Sciatic nerve (tissue), 2 donors: Measurements from ENCODE around the gene SLC25A13. TPM values are rescaled to one million over a fixed set of nuclear protein-coding genes. Genes with fewer than 3 reads are reported as not detected.

Experiments
- ATAC-seq: fragments of 200-7000 bp; cut with Tn5 transposase; one replicate; pipeline ENCODE4 v1.9.1; 2020; ENCODE audit warnings: mild to moderate bottlenecking, moderate library complexity
- DNase-seq: peaks from one replicate; pipeline ENCODE4 v3.0.0-alpha.2; 2020; ENCODE audit warnings: low spot score
- intact Hi-C: fragments of 100-400 bp; cut with DNase I; formaldehyde crosslinking; loops from one replicate; pipeline ENCODE4 v1.14.2; 2022
- microRNA-seq: library from miRNA; unstranded; fragments of <30 nt; microRNA quantifications from one replicate; pipeline ENCODE4 v1.2.0, GENCODE V29; 2020
- total RNA-seq: library from RNA; stranded (reverse); fragmentation: NEBNext Ultra II Directional; extraction: Animal tissue kit (Norgen Biotek cat#: 25700); gene quantifications from one replicate; pipeline ENCODE4 v1.2.1, GENCODE V29; 2021
- donor health status: DM: no; HTN: no; CAD: no.
- donor health status: DM: no; HTN: no; CAD: no.

Gene SLC25A13
- total RNA-seq, 1 donor from 2014 or later, result 33.5 TPM

DNA sequence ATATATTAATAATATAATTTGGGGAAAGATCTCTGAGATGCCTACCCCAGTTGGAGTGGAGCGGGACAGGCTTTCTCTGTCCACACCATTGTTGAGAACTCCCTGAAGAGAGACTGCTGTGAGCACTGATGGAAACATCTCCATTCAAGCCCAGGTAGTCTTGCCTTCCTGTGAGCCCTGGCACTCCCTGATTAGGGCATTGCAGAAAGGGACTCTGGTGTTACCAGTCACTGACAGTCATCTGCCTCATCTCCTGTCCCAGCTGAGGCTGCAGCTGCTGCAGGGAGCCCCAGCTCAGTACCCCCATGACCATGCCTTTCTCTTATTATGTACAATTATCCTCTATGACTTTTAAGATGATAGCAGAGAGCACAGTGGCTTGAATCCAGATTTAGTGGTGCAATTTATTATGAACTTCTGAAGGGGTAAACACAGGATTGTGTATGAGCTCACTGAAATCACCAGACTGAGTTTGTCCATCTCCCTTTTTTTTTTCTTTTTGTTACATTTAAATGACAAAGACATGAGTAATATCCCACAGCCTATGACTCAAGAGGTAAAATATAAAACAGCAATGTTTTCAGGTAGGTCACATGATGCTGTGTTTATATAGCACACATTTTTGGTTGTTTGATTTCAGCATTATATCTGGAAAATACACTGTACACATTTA, 236.9 kb downstream of the SLC25A13 start:
- intact Hi-C loops, result no loop called here
- no peak for DNase-seq
- no peak for ATAC-seq

DNA sequence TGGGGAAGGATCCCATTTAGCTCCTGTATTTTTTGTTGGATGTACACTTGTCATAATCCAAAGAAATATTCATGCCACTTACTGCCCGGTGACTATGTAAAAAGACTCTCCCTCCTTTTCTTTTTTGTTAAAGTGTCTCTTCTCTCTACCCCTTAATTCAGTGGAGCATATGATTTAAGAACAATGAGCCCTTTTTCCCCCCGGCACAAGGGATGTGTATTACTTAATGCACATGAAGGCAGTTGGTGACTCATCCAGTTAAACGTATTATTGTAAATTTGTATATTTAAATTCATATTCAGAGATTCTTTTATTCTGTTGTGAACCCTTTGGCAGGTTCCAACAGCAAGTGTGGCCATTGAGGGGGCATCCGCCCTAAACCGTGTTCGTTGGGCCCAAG, 241.9 kb downstream of the SLC25A13 start:
- ATAC-seq (no peak), DNase-seq (no peak)
- intact Hi-C loops, result no loop called here

DNA sequence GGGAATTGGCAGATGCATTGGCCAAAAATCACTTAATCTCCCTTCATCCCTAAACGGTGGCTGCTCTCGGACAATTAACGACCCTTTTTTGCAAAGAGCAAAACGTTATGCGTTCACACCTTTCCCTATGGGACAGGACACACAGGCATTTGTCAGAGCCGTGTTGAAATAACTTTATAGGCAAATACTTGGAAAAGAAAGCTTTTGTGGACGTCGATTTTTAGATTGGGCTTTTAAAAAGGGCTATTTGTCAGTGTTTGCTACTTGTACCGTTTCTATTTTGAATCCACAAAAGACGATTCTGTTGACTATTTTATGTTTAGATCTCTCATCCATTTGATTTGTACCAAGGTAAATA, 245.6 kb downstream of the SLC25A13 start:
- DNase-seq, result no peak
- intact Hi-C loops, result no loop called here

DNA sequence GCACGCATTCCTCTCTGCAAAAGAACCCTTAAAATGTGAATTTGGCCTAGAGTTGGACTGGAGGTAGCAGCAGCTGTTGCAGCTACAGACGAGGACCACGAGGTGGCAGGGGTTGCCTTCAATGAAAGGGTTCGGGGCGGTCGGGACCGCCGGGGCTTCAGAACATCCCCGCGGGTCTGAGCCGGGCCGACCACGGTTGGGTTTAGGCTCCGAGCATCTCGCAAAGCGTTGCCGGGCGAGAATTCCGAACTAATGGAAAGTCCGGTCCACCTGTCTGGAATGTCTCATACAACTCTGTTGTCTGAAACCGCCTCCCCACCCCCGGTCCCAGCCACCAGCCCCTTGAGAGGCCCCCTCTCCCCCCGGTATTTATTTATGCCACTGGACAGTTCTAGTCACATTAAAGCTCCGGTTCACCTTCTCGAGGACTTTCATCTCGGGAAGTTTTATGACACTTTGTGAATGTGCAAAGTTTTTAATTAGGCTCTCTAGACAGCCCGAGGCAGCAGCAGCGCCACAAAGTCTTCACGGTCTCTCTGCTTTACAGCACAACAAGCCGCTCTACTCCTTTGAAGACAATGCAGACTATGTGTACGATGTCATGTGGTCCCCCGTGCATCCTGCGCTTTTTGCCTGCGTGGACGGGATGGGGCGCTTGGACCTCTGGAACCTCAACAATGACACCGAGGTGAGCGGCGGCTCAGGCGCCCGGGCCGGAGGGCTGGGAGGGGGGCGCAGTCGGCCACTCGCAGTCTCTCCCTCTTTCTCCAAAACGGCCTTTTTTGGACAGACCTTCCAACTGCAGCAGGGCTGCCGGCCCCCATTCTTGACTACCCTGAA, 246.2 kb downstream of the SLC25A13 start:
- DNase-seq (peak; percentile 84), ATAC-seq (peak; percentile 96)
- intact Hi-C loops, result no loop called here

More for the DNA sequence above, 245.6 kb downstream of the SLC25A13 start:
- ATAC-seq, result no peak

DNA sequence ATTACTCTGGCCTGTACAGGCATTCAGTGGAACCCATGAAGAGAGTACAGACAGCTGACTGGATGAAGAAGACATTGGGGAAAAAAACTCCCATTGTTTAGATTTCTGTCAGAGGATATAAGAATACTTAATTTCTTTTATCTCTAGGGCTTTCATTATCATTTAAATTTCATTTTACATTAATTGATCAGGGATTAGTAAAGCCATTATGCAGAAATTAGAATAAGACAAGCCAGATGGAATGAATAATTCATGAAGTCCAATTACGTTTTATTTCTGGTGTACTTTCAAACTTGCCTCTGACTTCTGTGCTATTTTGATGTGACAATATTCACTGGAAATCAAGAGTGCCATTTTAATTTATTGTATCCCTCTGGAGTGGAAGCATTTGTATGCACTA, 247.0 kb downstream of the SLC25A13 start:
- DNase-seq (no peak), ATAC-seq (no peak)
- intact Hi-C loops, result no loop called here

Small RNA genes lying within 50 kb of the gene (microRNA-seq; reads per million reads assigned to microRNA genes)
- gene MIR591, result not detected
